Measurements from ENCODE around the gene WDR93.

Gene WDR93

GRCh38 chr15:89690276-89691218, at the start of gene WDR93, which contains the start of gene PEX11A:
Gene WDR93 (plus strand): TSS chr15:89690811. CDS start chr15:89701747, 10,936 bp downstream.
Gene PEX11A (minus strand): TSS chr15:89690754. CDS start chr15:89690632, 122 bp downstream.
- peaks cover 4 to 11% of the 10 kb centered on the region in 2 donors for H3K4me1 ChIP-seq (ENCODE audit: control insufficient read depth in 2 of 2, insufficient read depth in 2 of 2, low read length in 2 of 2)
- H3K9ac ChIP-seq (ENCODE audit: low read depth in 1 of 2, low read length in 2 of 2): peak within 1 kb of the TSS; percentile 95 to 96
- H3K4me3 ChIP-seq (ENCODE audit: low read length in 2 of 2): peak within 1 kb of the TSS; percentile 96 to 98
- no peaks in the 10 kb centered on the region for H3K27me3 ChIP-seq (ENCODE audit: control insufficient read depth in 2 of 2, insufficient read depth in 2 of 2, low read length in 2 of 2)
- no peaks in the 10 kb centered on the region for H3K9me3 ChIP-seq (ENCODE audit: control insufficient read depth in 2 of 2, low read length in 2 of 2)
- H3K36me3 ChIP-seq (ENCODE audit: control insufficient read depth in 2 of 2, insufficient read depth in 2 of 2, low read length in 2 of 2): peaks cover 0 to 6% of the 10 kb centered on the region in 2 donors
- peak within 1 kb of the TSS; percentile 80 to 88 for H3K27ac ChIP-seq (ENCODE audit: low read depth in 2 of 2, low read length in 2 of 2)

GRCh38 chr15:89641053-89641452, 49.6 kb upstream of the WDR93 start:
- H3K4me1 ChIP-seq (ENCODE audit: control insufficient read depth in 2 of 2, insufficient read depth in 2 of 2, low read length in 2 of 2): no peaks in the 10 kb centered on the region
- H3K9ac ChIP-seq (ENCODE audit: low read depth in 1 of 2, low read length in 2 of 2): no peak overlapping the region
- no peaks in the 10 kb centered on the region for H3K27me3 ChIP-seq (ENCODE audit: control insufficient read depth in 2 of 2, insufficient read depth in 2 of 2, low read length in 2 of 2)
- H3K9me3 ChIP-seq (ENCODE audit: control insufficient read depth in 2 of 2, low read length in 2 of 2): no peaks in the 10 kb centered on the region
- no peaks in the 10 kb centered on the region for H3K36me3 ChIP-seq (ENCODE audit: control insufficient read depth in 2 of 2, insufficient read depth in 2 of 2, low read length in 2 of 2)
- no peak overlapping the region for H3K4me3 ChIP-seq (ENCODE audit: low read length in 2 of 2)
- H3K27ac ChIP-seq (ENCODE audit: low read depth in 2 of 2, low read length in 2 of 2): no peak overlapping the region

GRCh38 chr15:89642106-89642505, 48.5 kb upstream of the WDR93 start:
- Histone ChIP-seq H3K4me1 (ENCODE audit: control insufficient read depth in 2 of 2, insufficient read depth in 2 of 2, low read length in 2 of 2) (peaks cover 0 to under 1% of the 10 kb centered on the region in 2 donors), H3K36me3 (ENCODE audit: control insufficient read depth in 2 of 2, insufficient read depth in 2 of 2, low read length in 2 of 2) (no peaks in the 10 kb centered on the region), H3K9me3 (ENCODE audit: control insufficient read depth in 2 of 2, low read length in 2 of 2) (no peaks in the 10 kb centered on the region), H3K4me3 (ENCODE audit: low read length in 2 of 2) (no peak overlapping the region), H3K9ac (ENCODE audit: low read depth in 1 of 2, low read length in 2 of 2) (no peak overlapping the region), H3K27me3 (ENCODE audit: control insufficient read depth in 2 of 2, insufficient read depth in 2 of 2, low read length in 2 of 2) (no peaks in the 10 kb centered on the region), H3K27ac (ENCODE audit: low read depth in 2 of 2, low read length in 2 of 2) (no peak overlapping the region)

GRCh38 chr15:89645680-89646079, 44.9 kb upstream of the WDR93 start:
- H3K27me3 ChIP-seq (ENCODE audit: control insufficient read depth in 2 of 2, insufficient read depth in 2 of 2, low read length in 2 of 2): no peaks in the 10 kb centered on the region
- H3K27ac ChIP-seq (ENCODE audit: low read depth in 2 of 2, low read length in 2 of 2): no peak overlapping the region
- H3K36me3 ChIP-seq (ENCODE audit: control insufficient read depth in 2 of 2, insufficient read depth in 2 of 2, low read length in 2 of 2): no peaks in the 10 kb centered on the region
- H3K4me3 ChIP-seq (ENCODE audit: low read length in 2 of 2): no peak overlapping the region
- peaks cover 3 to 4% of the 10 kb centered on the region in 2 donors for H3K4me1 ChIP-seq (ENCODE audit: control insufficient read depth in 2 of 2, insufficient read depth in 2 of 2, low read length in 2 of 2)
- no peaks in the 10 kb centered on the region for H3K9me3 ChIP-seq (ENCODE audit: control insufficient read depth in 2 of 2, low read length in 2 of 2)
- no peak overlapping the region for H3K9ac ChIP-seq (ENCODE audit: low read depth in 1 of 2, low read length in 2 of 2)

- Histone ChIP-seq H3K27me3 (ENCODE audit: control insufficient read depth in 2 of 2, insufficient read depth in 2 of 2, low read length in 2 of 2) (no peaks in the 10 kb centered on the region), H3K27ac (ENCODE audit: low read depth in 2 of 2, low read length in 2 of 2) (no peak overlapping the region), H3K9me3 (ENCODE audit: control insufficient read depth in 2 of 2, low read length in 2 of 2) (no peaks in the 10 kb centered on the region), H3K36me3 (ENCODE audit: control insufficient read depth in 2 of 2, insufficient read depth in 2 of 2, low read length in 2 of 2) (no peaks in the 10 kb centered on the region), H3K9ac (ENCODE audit: low read depth in 1 of 2, low read length in 2 of 2) (no peak overlapping the region), H3K4me1 (ENCODE audit: control insufficient read depth in 2 of 2, insufficient read depth in 2 of 2, low read length in 2 of 2) (peaks cover 3 to 4% of the 10 kb centered on the region in 2 donors), H3K4me3 (ENCODE audit: low read length in 2 of 2) (no peak overlapping the region)
Observed at GRCh38 chr15:89646416-89647141, 44.0 kb upstream of the WDR93 start.

GRCh38 chr15:89647191-89647851, 43.3 kb upstream of the WDR93 start:
- no peaks in the 10 kb centered on the region for H3K36me3 ChIP-seq (ENCODE audit: control insufficient read depth in 2 of 2, insufficient read depth in 2 of 2, low read length in 2 of 2)
- H3K27me3 ChIP-seq (ENCODE audit: control insufficient read depth in 2 of 2, insufficient read depth in 2 of 2, low read length in 2 of 2): no peaks in the 10 kb centered on the region
- H3K4me3 ChIP-seq (ENCODE audit: low read length in 2 of 2): peak overlapping the region; percentile 51 to 66
- peaks cover 3 to 4% of the 10 kb centered on the region in 2 donors for H3K4me1 ChIP-seq (ENCODE audit: control insufficient read depth in 2 of 2, insufficient read depth in 2 of 2, low read length in 2 of 2)
- H3K27ac ChIP-seq (ENCODE audit: low read depth in 2 of 2, low read length in 2 of 2): no peak overlapping the region
- H3K9me3 ChIP-seq (ENCODE audit: control insufficient read depth in 2 of 2, low read length in 2 of 2): no peaks in the 10 kb centered on the region
- peak overlapping the region in 1 of 2 donors; percentile 36 for H3K9ac ChIP-seq (ENCODE audit: low read depth in 1 of 2, low read length in 2 of 2)

- Histone ChIP-seq H3K4me1 (ENCODE audit: control insufficient read depth in 2 of 2, insufficient read depth in 2 of 2, low read length in 2 of 2) (peaks cover 3 to 4% of the 10 kb centered on the region in 2 donors), H3K27ac (ENCODE audit: low read depth in 2 of 2, low read length in 2 of 2) (no peak overlapping the region), H3K27me3 (ENCODE audit: control insufficient read depth in 2 of 2, insufficient read depth in 2 of 2, low read length in 2 of 2) (no peaks in the 10 kb centered on the region), H3K9ac (ENCODE audit: low read depth in 1 of 2, low read length in 2 of 2) (no peak overlapping the region), H3K4me3 (ENCODE audit: low read length in 2 of 2) (no peak overlapping the region), H3K9me3 (ENCODE audit: control insufficient read depth in 2 of 2, low read length in 2 of 2) (no peaks in the 10 kb centered on the region), H3K36me3 (ENCODE audit: control insufficient read depth in 2 of 2, insufficient read depth in 2 of 2, low read length in 2 of 2) (no peaks in the 10 kb centered on the region)
Observed at GRCh38 chr15:89648106-89649012, 42.3 kb upstream of the WDR93 start.

- Histone ChIP-seq H3K27me3 (ENCODE audit: control insufficient read depth in 2 of 2, insufficient read depth in 2 of 2, low read length in 2 of 2) (no peaks in the 10 kb centered on the region), H3K4me1 (ENCODE audit: control insufficient read depth in 2 of 2, insufficient read depth in 2 of 2, low read length in 2 of 2) (peaks cover 3 to 4% of the 10 kb centered on the region in 2 donors), H3K27ac (ENCODE audit: low read depth in 2 of 2, low read length in 2 of 2) (no peak overlapping the region), H3K36me3 (ENCODE audit: control insufficient read depth in 2 of 2, insufficient read depth in 2 of 2, low read length in 2 of 2) (no peaks in the 10 kb centered on the region), H3K9me3 (ENCODE audit: control insufficient read depth in 2 of 2, low read length in 2 of 2) (no peaks in the 10 kb centered on the region), H3K9ac (ENCODE audit: low read depth in 1 of 2, low read length in 2 of 2) (no peak overlapping the region), H3K4me3 (ENCODE audit: low read length in 2 of 2) (no peak overlapping the region)
Observed at GRCh38 chr15:89649013-89649625, 41.5 kb upstream of the WDR93 start.

- H3K9ac ChIP-seq (ENCODE audit: low read depth in 1 of 2, low read length in 2 of 2): no peak overlapping the region
- peaks cover 3 to 8% of the 10 kb centered on the region in 2 donors for H3K4me1 ChIP-seq (ENCODE audit: control insufficient read depth in 2 of 2, insufficient read depth in 2 of 2, low read length in 2 of 2)
- peaks cover 4 to 6% of the 10 kb centered on the region in 2 donors for H3K27me3 ChIP-seq (ENCODE audit: control insufficient read depth in 2 of 2, insufficient read depth in 2 of 2, low read length in 2 of 2)
- H3K36me3 ChIP-seq (ENCODE audit: control insufficient read depth in 2 of 2, insufficient read depth in 2 of 2, low read length in 2 of 2): no peaks in the 10 kb centered on the region
- no peaks in the 10 kb centered on the region for H3K9me3 ChIP-seq (ENCODE audit: control insufficient read depth in 2 of 2, low read length in 2 of 2)
- no peak overlapping the region for H3K27ac ChIP-seq (ENCODE audit: low read depth in 2 of 2, low read length in 2 of 2)
- H3K4me3 ChIP-seq (ENCODE audit: low read length in 2 of 2): no peak overlapping the region
Observed at GRCh38 chr15:89649716-89650115, 40.9 kb upstream of the WDR93 start.
